ENCODE measurements around the gene NUBPL. TPM values are rescaled to one million over a fixed set of nuclear protein-coding genes. Genes with fewer than 3 reads are reported as not detected.

Gene NUBPL
- polyA plus RNA-seq, 1 of the 3 experiments (the other 2 are of a cell fraction), result 4.0 TPM

- no peaks in the 10 kb centered on the region for H3F3A ChIP-seq (replicated peaks; ENCODE audit: insufficient read depth)
- no peaks in the 10 kb centered on the region for H3K79me2 ChIP-seq (ENCODE audit: insufficient read depth)
- H3K4me1 ChIP-seq (ENCODE audit: control insufficient read depth in 1 of 2, insufficient read depth in 2 of 2, low read depth in 1 of 2, low read length in 1 of 2), result peaks cover 3 to 4% of the 10 kb centered on the region in 2 experiments; a peak in 2 of 4 replicates
- H2AFZ ChIP-seq (ENCODE audit: low read depth), result no peak overlapping the region
- WGBS (ENCODE audit: low lambda C conversion rate), result 61% methylated on average over 3 of the region's 3 CpGs
- H3K36me3 ChIP-seq (replicated peaks in 1 of 2; ENCODE audit: control insufficient read depth in 1 of 2, insufficient read depth in 2 of 2, low read length in 1 of 2), result peaks cover 0 to 11% of the 10 kb centered on the region in 2 experiments
- CTCF ChIA-PET, result no interaction called here
- H3K4me2 ChIP-seq, result no peak overlapping the region
- H3K9me3 ChIP-seq, result no peaks in the 10 kb centered on the region
- no peak overlapping the region for H3K4me3 ChIP-seq (ENCODE audit: low read depth in 2 of 2, low read length in 1 of 2)
- no peaks in the 10 kb centered on the region for H4K20me1 ChIP-seq (ENCODE audit: insufficient read depth)
- H3K27ac ChIP-seq (ENCODE audit: low read depth in 2 of 2, low read length in 1 of 2), result no peak overlapping the region
- DNase-seq, result no peak
- POLR2A ChIA-PET, result no interaction called here
- TF ChIP-seq POLR2AphosphoS5 (IDR thresholded peaks at IDR 0.05; ENCODE audit: low read depth, low read length) (no peak), RFX5 (IDR thresholded peaks at IDR 0.05; ENCODE audit: low read length) (no peak), IRF3 (IDR thresholded peaks at IDR 0.05; ENCODE audit: low read depth, low read length) (no peak), TCF12 (IDR thresholded peaks at IDR 0.05) (no peak), EP300 (IDR thresholded peaks at IDR 0.05; ENCODE audit: borderline replicate concordance in 1 of 2, low read depth in 1 of 2, low read length in 1 of 2) (no peak), RAD21 (IDR thresholded peaks at IDR 0.05; ENCODE audit: low read length) (no peak), FOSL2 (IDR thresholded peaks at IDR 0.05; ENCODE audit: borderline replicate concordance, low read depth) (no peak), MAX (IDR thresholded peaks at IDR 0.05; ENCODE audit: low read depth) (no peak), MXI1 (IDR thresholded peaks at IDR 0.05; ENCODE audit: low read depth, low read length) (no peak), USF2 (IDR thresholded peaks at IDR 0.05; ENCODE audit: borderline replicate concordance, low read depth, low read length) (no peak), TEAD4 (IDR thresholded peaks at IDR 0.05; ENCODE audit: borderline replicate concordance, insufficient read depth) (no peak), REST (IDR thresholded peaks at IDR 0.05; ENCODE audit: low read depth, low read length) (no peak), EZH2phosphoT487 (IDR thresholded peaks at IDR 0.05; ENCODE audit: borderline replicate concordance, low read depth) (no peak), YY1 (IDR thresholded peaks at IDR 0.05; ENCODE audit: low read depth) (no peak), GABPA (IDR thresholded peaks at IDR 0.05; ENCODE audit: low read depth) (no peak), RXRA (IDR thresholded peaks at IDR 0.05; ENCODE audit: borderline replicate concordance, low read depth) (no peak)
- H3K9me2 ChIP-seq, result no peaks in the 10 kb centered on the region
- no peaks in the 10 kb centered on the region for H3K27me3 ChIP-seq (ENCODE audit: insufficient read depth)
- no peak overlapping the region for H3K9ac ChIP-seq
These were observed 17.1 kb downstream of the NUBPL start for GRCh38 chr14:31578266-31578665.
